HG03095 (cell line): ENCODE data around the gene KDSR.
"Not testable (repeated sequence)": the region's sequence is repeated elsewhere in the genome, so short reads cannot be mapped to it uniquely, and the experiment has no call there.

Experiments used
- ATAC-seq: cut with Tn5 transposase; IDR thresholded peaks from one replicate; pipeline ENCODE4 v1.9.1; 2021; ENCODE audit warnings: moderate library complexity; ENCODE audit not compliant: unreplicated experiment

The KDSR gene

GRCh38 chr18:63366213-63367052 is 573 bp downstream of the KDSR start:
- ATAC-seq: peak; percentile 27

GRCh38 chr18:63365876-63366212 is 1.2 kb downstream of the KDSR start:
- no peak for ATAC-seq

GRCh38 chr18:63363951-63364350 is 3.1 kb downstream of the KDSR start:
- no peak for ATAC-seq

- not testable (repeated sequence) for ATAC-seq
These were observed 3.6 kb downstream of the KDSR start for GRCh38 chr18:63363420-63363819.

- no peak for ATAC-seq
These were observed 10.6 kb downstream of the KDSR start for GRCh38 chr18:63356272-63356896.

- ATAC-seq: no peak
These were observed 16.8 kb downstream of the KDSR start for GRCh38 chr18:63350230-63350629.

GRCh38 chr18:63348508-63349136 is 18.4 kb downstream of the KDSR start:
- peak; percentile 66 for ATAC-seq

GRCh38 chr18:63346480-63347183 is 20.4 kb downstream of the KDSR start:
- ATAC-seq: no peak

GRCh38 chr18:63346031-63346430 is 21.0 kb downstream of the KDSR start:
- no peak for ATAC-seq

GRCh38 chr18:63344918-63345317 is 22.1 kb downstream of the KDSR start:
- ATAC-seq: no peak

GRCh38 chr18:63344263-63344662 is 22.7 kb downstream of the KDSR start:
- ATAC-seq: no peak

GRCh38 chr18:63342206-63342605 is 24.8 kb downstream of the KDSR start:
- peak; percentile 57 for ATAC-seq

GRCh38 chr18:63339920-63340484 is 27.0 kb downstream of the KDSR start:
- no peak for ATAC-seq

- ATAC-seq: no peak
These were observed 30.5 kb downstream of the KDSR start for GRCh38 chr18:63336366-63337099.

- ATAC-seq: no peak
These were observed 35.9 kb downstream of the KDSR start for GRCh38 chr18:63331105-63331504.

GRCh38 chr18:63329431-63330145 is 37.4 kb downstream of the KDSR start:
- ATAC-seq: no peak

- ATAC-seq: no peak
These were observed 41.0 kb downstream of the KDSR start for GRCh38 chr18:63326011-63326410.

GRCh38 chr18:63325086-63325686 is 41.8 kb downstream of the KDSR start:
- ATAC-seq: no peak

- ATAC-seq: no peak
These were observed 43.9 kb downstream of the KDSR start for GRCh38 chr18:63322908-63323634.
